HepG2 (cell line): Measurements from ENCODE around the gene HELZ2. TPM values are rescaled to one million over a fixed set of nuclear protein-coding genes. Genes with fewer than 3 reads are reported as not detected.

ENCODE experiments used
- ARNT2 ChIP-seq: sonication (generic); formaldehyde crosslinking; IDR thresholded peaks from 2 replicates; pipeline ENCODE4 v1.8.0; 2022; ENCODE audit warnings: mild to moderate bottlenecking, low read depth, missing genetic modification reagents, moderate library complexity
- ASH2L ChIP-seq: fragments of 300-600, 200-600 bp; sonication (generic); IDR thresholded peaks from 2 replicates; pipeline ENCODE4 v1.7.0; 2017; ENCODE audit warnings: low read depth, mild to moderate bottlenecking, moderate library complexity, mixed read lengths, low read length; ENCODE audit not compliant: insufficient read length
- CENPX ChIP-seq: sonication (generic); formaldehyde crosslinking; IDR thresholded peaks from 2 replicates; pipeline ENCODE4 v1.9.0; 2021; ENCODE audit warnings: mild to moderate bottlenecking, missing genetic modification reagents, moderate library complexity
- HOXA5 ChIP-seq: sonication (generic); formaldehyde crosslinking; IDR thresholded peaks from 2 replicates; pipeline ENCODE4 v1.4.0; 2020; ENCODE audit warnings: missing genetic modification reagents
- KLF6 ChIP-seq: IDR thresholded peaks from 2 replicates; pipeline ENCODE4 v1.8.0; 2016; ENCODE audit warnings: missing biosample characterization, missing genetic modification reagents
- MAFG ChIP-seq: sonication (generic); formaldehyde crosslinking; IDR thresholded peaks from 2 replicates; pipeline ENCODE4 v1.5.1; 2020; ENCODE audit warnings: mild to moderate bottlenecking, missing genetic modification reagents
- MIER2 ChIP-seq: IDR thresholded peaks from 2 replicates; pipeline ENCODE4 v1.6.1; 2016; ENCODE audit warnings: missing biosample characterization, missing genetic modification reagents
- MYC ChIP-seq: sonication (generic); formaldehyde crosslinking; IDR thresholded peaks from 2 replicates; pipeline ENCODE4 v1.9.0; 2021; ENCODE audit warnings: missing genetic modification reagents, borderline replicate concordance
- ONECUT2 ChIP-seq: sonication (generic); formaldehyde crosslinking; IDR thresholded peaks from 2 replicates; pipeline ENCODE4 v1.4.0; 2020; ENCODE audit warnings: missing genetic modification reagents
- SMAD1 ChIP-seq: sonication (generic); formaldehyde crosslinking; IDR thresholded peaks from 2 replicates; pipeline ENCODE4 v1.4.0; 2020; ENCODE audit warnings: missing genetic modification reagents, low read depth, mild to moderate bottlenecking, borderline replicate concordance
- SMARCE1 ChIP-seq: fragments of 450-650 bp; IDR thresholded peaks from 2 replicates; pipeline ENCODE4 v1.6.1; 2017; ENCODE audit warnings: borderline replicate concordance
- ZBTB25 ChIP-seq: IDR thresholded peaks from 2 replicates; pipeline ENCODE4 v1.6.1; 2018; ENCODE audit warnings: missing genetic modification reagents
- ZBTB42 ChIP-seq: sonication (generic); formaldehyde crosslinking; IDR thresholded peaks from 2 replicates; pipeline ENCODE4 v1.5.0; 2020; ENCODE audit warnings: mild to moderate bottlenecking, missing genetic modification reagents
- ZEB1 ChIP-seq: IDR thresholded peaks from 2 replicates; pipeline ENCODE4 v1.6.1; 2012; ENCODE audit warnings: mild to moderate bottlenecking, low read depth, inconsistent platforms; ENCODE audit not compliant: insufficient replicate concordance
- ZFY ChIP-seq: sonication (generic); formaldehyde crosslinking; IDR thresholded peaks from 2 replicates; pipeline ENCODE4 v1.4.0; 2020; ENCODE audit warnings: missing genetic modification reagents
- ZNF12 ChIP-seq: sonication (generic); formaldehyde crosslinking; IDR thresholded peaks from 2 replicates; pipeline ENCODE4 v1.5.0; 2020; ENCODE audit warnings: missing genetic modification reagents
- ZNF367 ChIP-seq: sonication (generic); formaldehyde crosslinking; IDR thresholded peaks from 2 replicates; pipeline ENCODE4 v1.4.0; 2020; ENCODE audit warnings: missing genetic modification reagents, borderline replicate concordance
- ZNF546 ChIP-seq: sonication (generic); formaldehyde crosslinking; conservative IDR thresholded peaks from 2 replicates; pipeline ENCODE4 v1.8.1; 2023; ENCODE audit warnings: mild to moderate bottlenecking, missing genetic modification reagents
- ZNF569 ChIP-seq: sonication (generic); formaldehyde crosslinking; IDR thresholded peaks from 2 replicates; pipeline ENCODE4 v1.5.0; 2020; ENCODE audit warnings: mild to moderate bottlenecking, missing genetic modification reagents, moderate library complexity, borderline replicate concordance
- ZNF580 ChIP-seq: IDR thresholded peaks from 2 replicates; pipeline ENCODE4 v1.6.1; 2016; ENCODE audit warnings: low read depth, borderline replicate concordance
- ZSCAN29 ChIP-seq: sonication (generic); formaldehyde crosslinking; conservative IDR thresholded peaks from 2 replicates; pipeline ENCODE4 v1.4.0; 2020; ENCODE audit warnings: mild to moderate bottlenecking, missing genetic modification reagents
- polyA plus RNA-seq, 8 experiments: library from polyadenylated mRNA; depleted of rRNA in 3 of 8; stranded (reverse) in 7 of 8; unstranded in 1 of 8; fragments of >200 nt; fragmentation: Illumina TruSeq in 4 of 8; extraction: Trizol in 4 of 8; gene quantifications; 2 replicates each; pipeline versions ENCODE4 v1.2.1 to v1.2.3, GENCODE V29; 2011 to 2016; ENCODE audit warnings: low read depth in 4 of 8, missing spikeins in 1 of 8, mixed read lengths in 1 of 8; ENCODE audit not compliant: insufficient read depth in 1 of 8
- total RNA-seq, 5 experiments: library from RNA; depleted of rRNA; stranded (reverse); fragments of >200 nt; fragmentation: Illumina TruSeq; extraction: Trizol; gene quantifications; 2 replicates each; pipeline ENCODE4 v1.2.3, GENCODE V29; 2016; ENCODE audit warnings: low read depth in 1 of 5
- TF ChIP-seq, protein P1 (sequence below), 2 experiments: sonication (generic) in 1 of 2; formaldehyde crosslinking in 1 of 2; IDR thresholded peaks; 2 replicates each; pipeline versions ENCODE4 v1.5.1 to v1.6.1; 2011 to 2020; ENCODE audit warnings: borderline replicate concordance in 1 of 2, low read depth in 1 of 2, low read length in 1 of 2, mild to moderate bottlenecking in 1 of 2, missing genetic modification reagents in 1 of 2, moderate library complexity in 1 of 2
- TF ChIP-seq, protein P2 (sequence below): sonication (generic); formaldehyde crosslinking; IDR thresholded peaks from 2 replicates; pipeline ENCODE4 v1.8.1; 2023; ENCODE audit warnings: mild to moderate bottlenecking, missing genetic modification reagents
- TF ChIP-seq, protein P3 (sequence below): sonication (generic); formaldehyde crosslinking; conservative IDR thresholded peaks from 2 replicates; pipeline ENCODE4 v1.4.0; 2020; ENCODE audit warnings: missing genetic modification reagents

HELZ2 gene
- total and polyA plus RNA-seq, 2 of the 13 experiments (the other 11 are each of a cell fraction or from before 2014, with no cell fraction given) = 9.6 to 10.1 TPM

- TF ChIP-seq, protein P1, sequence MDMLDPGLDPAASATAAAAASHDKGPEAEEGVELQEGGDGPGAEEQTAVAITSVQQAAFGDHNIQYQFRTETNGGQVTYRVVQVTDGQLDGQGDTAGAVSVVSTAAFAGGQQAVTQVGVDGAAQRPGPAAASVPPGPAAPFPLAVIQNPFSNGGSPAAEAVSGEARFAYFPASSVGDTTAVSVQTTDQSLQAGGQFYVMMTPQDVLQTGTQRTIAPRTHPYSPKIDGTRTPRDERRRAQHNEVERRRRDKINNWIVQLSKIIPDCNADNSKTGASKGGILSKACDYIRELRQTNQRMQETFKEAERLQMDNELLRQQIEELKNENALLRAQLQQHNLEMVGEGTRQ (IDR thresholded peaks at IDR 0.05; ENCODE audit: low read depth, low read length) = no peak
- TF ChIP-seq, protein P1 (CRISPR knock-in tag; IDR thresholded peaks at IDR 0.05; ENCODE audit: borderline replicate concordance) = no peak; the same call in 1 of the 2 replicates
- TF ChIP-seq ZBTB42 (CRISPR knock-in tag) (no peak), ZSCAN29 (CRISPR knock-in tag) (0 out of 2 replicates have a peak, but pooled peaks have one; percentile 28), MIER2 (CRISPR knock-in tag) (no peak), KLF6 (CRISPR knock-in tag) (no peak), MYC (CRISPR knock-in tag) (no peak), ZFY (CRISPR knock-in tag) (no peak), ONECUT2 (CRISPR knock-in tag) (no peak), ZNF546 (0 out of 2 replicates have a peak, but pooled peaks have one; percentile 27), ZEB1 (no peak), ZNF569 (CRISPR knock-in tag) (no peak), HOXA5 (CRISPR knock-in tag) (no peak), ZBTB25 (CRISPR knock-in tag) (no peak), SMAD1 (no peak), ARNT2 (CRISPR knock-in tag) (no peak), MAFG (no peak), ZNF12 (CRISPR knock-in tag) (no peak), ASH2L (no peak), SMARCE1 (no peak), ZNF580 (no peak), CENPX (no peak), ZNF367 (no peak)
- TF ChIP-seq, protein P2, sequence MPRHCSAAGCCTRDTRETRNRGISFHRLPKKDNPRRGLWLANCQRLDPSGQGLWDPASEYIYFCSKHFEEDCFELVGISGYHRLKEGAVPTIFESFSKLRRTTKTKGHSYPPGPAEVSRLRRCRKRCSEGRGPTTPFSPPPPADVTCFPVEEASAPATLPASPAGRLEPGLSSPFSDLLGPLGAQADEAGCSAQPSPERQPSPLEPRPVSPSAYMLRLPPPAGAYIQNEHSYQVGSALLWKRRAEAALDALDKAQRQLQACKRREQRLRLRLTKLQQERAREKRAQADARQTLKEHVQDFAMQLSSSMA (CRISPR knock-in tag) = no peak; the same call in 1 of the 2 replicates
- TF ChIP-seq, protein P3, sequence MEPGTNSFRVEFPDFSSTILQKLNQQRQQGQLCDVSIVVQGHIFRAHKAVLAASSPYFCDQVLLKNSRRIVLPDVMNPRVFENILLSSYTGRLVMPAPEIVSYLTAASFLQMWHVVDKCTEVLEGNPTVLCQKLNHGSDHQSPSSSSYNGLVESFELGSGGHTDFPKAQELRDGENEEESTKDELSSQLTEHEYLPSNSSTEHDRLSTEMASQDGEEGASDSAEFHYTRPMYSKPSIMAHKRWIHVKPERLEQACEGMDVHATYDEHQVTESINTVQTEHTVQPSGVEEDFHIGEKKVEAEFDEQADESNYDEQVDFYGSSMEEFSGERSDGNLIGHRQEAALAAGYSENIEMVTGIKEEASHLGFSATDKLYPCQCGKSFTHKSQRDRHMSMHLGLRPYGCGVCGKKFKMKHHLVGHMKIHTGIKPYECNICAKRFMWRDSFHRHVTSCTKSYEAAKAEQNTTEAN (CRISPR knock-in tag) = no peak
These were observed 1.0 kb downstream of the HELZ2 start (continued) for GRCh38 chr20:63572788-63573646.
